ENCODE measurements around the gene PLET1. TPM values are rescaled to one million over a fixed set of nuclear protein-coding genes. Genes with fewer than 3 reads are reported as not detected.

The PLET1 gene
- total RNA-seq, 3 donors from 2014 or later (not counting 1 experiment from before 2014, with no cell fraction given): not detected

GRCh38 chr11:112237451-112237850 is 23.2 kb downstream of the PLET1 start:
- no peaks in the 10 kb centered on the region for H3K4me1 ChIP-seq (ENCODE audit: control insufficient read depth, insufficient read depth, low read length)
- H3K4me3 ChIP-seq (ENCODE audit: low read length): no peak overlapping the region
- H3K36me3 ChIP-seq (ENCODE audit: control insufficient read depth, insufficient read depth, low read length): peaks cover 48% of the 10 kb centered on the region
- no peak for TF ChIP-seq CTCF (IDR thresholded peaks at IDR 0.05)
- Mint-ChIP-seq H3K9me3 (no peaks in the 10 kb centered on the region), H3K4me3 (no peak overlapping the region), H3K27me3 (ENCODE audit: low read depth in 2 of 2) (no peaks in the 10 kb centered on the region), H3K4me1 (no peaks in the 10 kb centered on the region), H3K36me3 (peaks cover 28% of the 10 kb centered on the region), H3K27ac (no peak overlapping the region)
- intact Hi-C loops (cut with micrococcal nuclease): no loop called here
- no peak overlapping the region for H3K27ac ChIP-seq (ENCODE audit: low read length)
- H3K9me3 ChIP-seq (ENCODE audit: control insufficient read depth, insufficient read depth, low read length): no peaks in the 10 kb centered on the region
- DNase-seq (no peak), ATAC-seq (no peak)
- 98% methylated on average over 4 of the region's 4 CpGs for WGBS (ENCODE audit: insufficient coverage)
- no peaks in the 10 kb centered on the region for H3K27me3 ChIP-seq (ENCODE audit: control insufficient read depth, insufficient read depth, low read length)

- Mint-ChIP-seq H3K9me3 (no peaks in the 10 kb centered on the region), H3K36me3 (peaks cover 28% of the 10 kb centered on the region), H3K4me3 (no peak overlapping the region), H3K27me3 (ENCODE audit: low read depth in 2 of 2) (no peaks in the 10 kb centered on the region), H3K4me1 (peaks cover 0 to 5% of the 10 kb centered on the region in 2 donors), H3K27ac (no peak overlapping the region)
- ATAC-seq (no peak), DNase-seq (no peak)
- Histone ChIP-seq H3K27ac (ENCODE audit: low read length) (peak overlapping the region; percentile 19), H3K36me3 (ENCODE audit: control insufficient read depth, insufficient read depth, low read length) (peaks cover 49% of the 10 kb centered on the region), H3K4me3 (ENCODE audit: low read length) (no peak overlapping the region), H3K27me3 (ENCODE audit: control insufficient read depth, insufficient read depth, low read length) (no peaks in the 10 kb centered on the region), H3K4me1 (ENCODE audit: control insufficient read depth, insufficient read depth, low read length) (no peaks in the 10 kb centered on the region), H3K9me3 (ENCODE audit: control insufficient read depth, insufficient read depth, low read length) (no peaks in the 10 kb centered on the region)
- WGBS (ENCODE audit: insufficient coverage): 80% methylated on average over 8 of the region's 8 CpGs
- intact Hi-C loops (cut with micrococcal nuclease): no loop called here
- no peak for TF ChIP-seq CTCF (IDR thresholded peaks at IDR 0.05)
Measured at GRCh38 chr11:112235750-112236390, 24.8 kb downstream of the PLET1 start.

- WGBS (ENCODE audit: insufficient coverage): 100% methylated on average over 1 of the region's 2 CpGs
- ATAC-seq (no peak), DNase-seq (no peak)
- no peak overlapping the region for H3K4me3 ChIP-seq (ENCODE audit: low read length)
- H3K4me1 ChIP-seq (ENCODE audit: control insufficient read depth, insufficient read depth, low read length): peaks cover 7% of the 10 kb centered on the region
- H3K4me1 Mint-ChIP-seq: peaks cover 16 to 25% of the 10 kb centered on the region in 2 donors
- H3K36me3 ChIP-seq (ENCODE audit: control insufficient read depth, insufficient read depth, low read length): peaks cover 47% of the 10 kb centered on the region
- no peaks in the 10 kb centered on the region for H3K9me3 Mint-ChIP-seq
- H3K27ac Mint-ChIP-seq: no peak overlapping the region
- no peak for TF ChIP-seq CTCF (IDR thresholded peaks at IDR 0.05)
- H3K36me3 Mint-ChIP-seq: peaks cover 18% of the 10 kb centered on the region
- no peaks in the 10 kb centered on the region for H3K9me3 ChIP-seq (ENCODE audit: control insufficient read depth, insufficient read depth, low read length)
- no peak overlapping the region for H3K4me3 Mint-ChIP-seq
- no peak overlapping the region for H3K27ac ChIP-seq (ENCODE audit: low read length)
- H3K27me3 ChIP-seq (ENCODE audit: control insufficient read depth, insufficient read depth, low read length): no peaks in the 10 kb centered on the region
- no peaks in the 10 kb centered on the region for H3K27me3 Mint-ChIP-seq (ENCODE audit: low read depth in 2 of 2)
- intact Hi-C loops (cut with micrococcal nuclease): no loop called here
Measured at GRCh38 chr11:112231952-112232351, 28.7 kb downstream of the PLET1 start.
